ENCODE results near the gene RAB20. TPM values are rescaled to one million over a fixed set of nuclear protein-coding genes. Genes with fewer than 3 reads are reported as not detected.

Gene RAB20
- total and polyA plus RNA-seq, 10 donors = 19.1 to 96.4 (median 52.8) TPM

DNA sequence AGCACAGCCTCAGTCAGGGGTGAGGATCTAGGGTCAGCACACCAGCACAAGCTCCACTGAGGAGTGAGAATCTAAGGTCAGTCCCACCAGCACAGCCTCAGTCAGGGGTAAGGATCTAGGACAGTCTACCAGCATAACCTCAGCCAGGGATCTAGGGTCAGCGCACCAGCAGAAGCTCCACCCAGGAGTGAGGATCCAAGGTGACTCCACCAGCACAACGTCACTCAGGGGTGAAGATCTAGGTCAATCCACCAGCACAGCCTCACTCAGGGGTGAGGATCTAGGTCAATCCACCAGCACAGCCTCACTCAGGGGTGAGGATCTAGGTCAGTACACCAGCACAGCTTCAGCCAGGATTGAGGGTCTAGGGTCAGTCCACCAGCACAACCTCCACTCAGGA lies 64.5 kb downstream of the RAB20 start:
- no peak for DNase-seq
- peak overlapping the region in 1 of 8 donors; percentile 14 for H3K27ac ChIP-seq
- H3K9me3 ChIP-seq = peaks cover 0 to 11% (median 0%) of the 10 kb centered on the region in 8 donors
- no peaks in the 10 kb centered on the region for H3K27me3 ChIP-seq (replicated peaks in 1 of 7)
- no peaks in the 10 kb centered on the region for H3K4me1 ChIP-seq
- intact Hi-C loops (cut with DNase I; ENCODE audit: low total_unique reads) = no loop called here
- TF ChIP-seq, protein P1, sequence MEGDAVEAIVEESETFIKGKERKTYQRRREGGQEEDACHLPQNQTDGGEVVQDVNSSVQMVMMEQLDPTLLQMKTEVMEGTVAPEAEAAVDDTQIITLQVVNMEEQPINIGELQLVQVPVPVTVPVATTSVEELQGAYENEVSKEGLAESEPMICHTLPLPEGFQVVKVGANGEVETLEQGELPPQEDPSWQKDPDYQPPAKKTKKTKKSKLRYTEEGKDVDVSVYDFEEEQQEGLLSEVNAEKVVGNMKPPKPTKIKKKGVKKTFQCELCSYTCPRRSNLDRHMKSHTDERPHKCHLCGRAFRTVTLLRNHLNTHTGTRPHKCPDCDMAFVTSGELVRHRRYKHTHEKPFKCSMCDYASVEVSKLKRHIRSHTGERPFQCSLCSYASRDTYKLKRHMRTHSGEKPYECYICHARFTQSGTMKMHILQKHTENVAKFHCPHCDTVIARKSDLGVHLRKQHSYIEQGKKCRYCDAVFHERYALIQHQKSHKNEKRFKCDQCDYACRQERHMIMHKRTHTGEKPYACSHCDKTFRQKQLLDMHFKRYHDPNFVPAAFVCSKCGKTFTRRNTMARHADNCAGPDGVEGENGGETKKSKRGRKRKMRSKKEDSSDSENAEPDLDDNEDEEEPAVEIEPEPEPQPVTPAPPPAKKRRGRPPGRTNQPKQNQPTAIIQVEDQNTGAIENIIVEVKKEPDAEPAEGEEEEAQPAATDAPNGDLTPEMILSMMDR (IDR thresholded peaks at IDR 0.05 in 8 of 11, conservative IDR thresholded peaks at IDR 0.05 in 3 of 11) = no peak
- no peak for TF ChIP-seq POLR2A (IDR thresholded peaks at IDR 0.05)
- no peak for TF ChIP-seq POLR2AphosphoS5 (IDR thresholded peaks at IDR 0.05)
- H3K4me3 ChIP-seq = no peak overlapping the region
- H3K36me3 ChIP-seq = peaks cover 0 to 92% (median 16%) of the 10 kb centered on the region in 6 donors
- WGBS, 5 donors = 57 to 88% (median 82%) methylated on average over 1 to 2 of the region's 2 CpGs

DNA sequence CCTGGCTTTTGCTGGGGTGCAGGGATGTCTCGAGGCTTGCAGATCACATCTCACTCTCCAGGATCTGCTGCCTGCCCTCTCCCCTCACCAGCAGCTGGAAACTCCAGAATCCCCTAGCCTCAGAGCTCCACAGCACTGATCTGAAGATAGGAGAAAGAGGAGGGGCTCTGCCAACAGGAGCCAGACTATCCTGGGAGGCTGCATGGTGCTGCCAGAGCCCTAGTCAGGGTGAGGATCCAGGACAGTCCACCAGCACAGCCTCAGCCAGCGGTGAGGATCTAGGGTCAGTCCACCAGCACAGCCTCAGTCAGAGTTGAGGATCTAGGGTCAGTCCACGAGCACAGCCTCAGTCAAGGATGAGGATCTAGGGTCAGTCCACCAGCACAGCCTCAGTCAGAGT lies 65.2 kb downstream of the RAB20 start:
- WGBS, 5 donors = 88 to 95% (median 89%) methylated on average over 3 of the region's 3 CpGs; no CpG with 5 or more reads in 1 of the 5 donors
- intact Hi-C loops (cut with DNase I; ENCODE audit: low total_unique reads) = no loop called here
- no peaks in the 10 kb centered on the region for H3K4me1 ChIP-seq
- TF ChIP-seq, protein P1 (IDR thresholded peaks at IDR 0.05 in 8 of 11, conservative IDR thresholded peaks at IDR 0.05 in 3 of 11) = no peak
- no peak for TF ChIP-seq POLR2A (IDR thresholded peaks at IDR 0.05)
- TF ChIP-seq POLR2AphosphoS5 (IDR thresholded peaks at IDR 0.05) = no peak
- peaks cover 0 to 92% (median 19%) of the 10 kb centered on the region in 6 donors for H3K36me3 ChIP-seq
- DNase-seq = no peak
- no peak overlapping the region for H3K4me3 ChIP-seq
- H3K9me3 ChIP-seq = peaks cover 0 to 11% (median 0%) of the 10 kb centered on the region in 8 donors
- no peaks in the 10 kb centered on the region for H3K27me3 ChIP-seq (replicated peaks in 1 of 7)
- H3K27ac ChIP-seq = no peak overlapping the region

DNA sequence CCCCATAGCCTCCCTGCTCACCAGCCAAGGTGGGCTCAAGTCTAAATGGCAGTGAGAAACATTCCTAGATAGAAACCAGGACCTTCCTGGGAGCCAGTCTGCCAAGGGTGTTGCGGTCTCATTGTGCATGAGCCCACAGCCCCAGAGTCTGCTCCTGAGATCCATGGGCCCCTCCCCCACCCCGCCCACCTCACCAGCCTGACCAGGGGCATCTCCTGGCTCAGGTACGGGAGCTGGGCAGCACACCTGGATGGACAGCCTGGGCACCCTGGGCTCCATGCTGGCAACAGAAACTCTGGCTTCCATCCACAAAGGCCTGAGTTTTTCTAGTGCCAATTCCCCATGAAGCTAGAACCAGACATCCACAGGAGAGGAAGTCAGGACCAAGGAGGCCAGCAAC lies 65.6 kb downstream of the RAB20 start:
- DNase-seq = no peak
- Histone ChIP-seq H3K4me3 (no peak overlapping the region), H3K4me1 (no peaks in the 10 kb centered on the region), H3K9me3 (peaks cover 0 to 10% (median 0%) of the 10 kb centered on the region in 8 donors), H3K27ac (no peak overlapping the region), H3K27me3 (replicated peaks in 1 of 7) (no peaks in the 10 kb centered on the region), H3K36me3 (peaks cover 0 to 92% (median 19%) of the 10 kb centered on the region in 6 donors)
- TF ChIP-seq, protein P1 (IDR thresholded peaks at IDR 0.05 in 8 of 11, conservative IDR thresholded peaks at IDR 0.05 in 3 of 11) = no peak
- no peak for TF ChIP-seq POLR2AphosphoS5 (IDR thresholded peaks at IDR 0.05)
- no peak for TF ChIP-seq POLR2A (IDR thresholded peaks at IDR 0.05)
- intact Hi-C loops (cut with DNase I; ENCODE audit: low total_unique reads) = no loop called here
- 89 to 100% (median 90%) methylated on average over 2 to 3 of the region's 3 CpGs for WGBS, 5 donors

DNA sequence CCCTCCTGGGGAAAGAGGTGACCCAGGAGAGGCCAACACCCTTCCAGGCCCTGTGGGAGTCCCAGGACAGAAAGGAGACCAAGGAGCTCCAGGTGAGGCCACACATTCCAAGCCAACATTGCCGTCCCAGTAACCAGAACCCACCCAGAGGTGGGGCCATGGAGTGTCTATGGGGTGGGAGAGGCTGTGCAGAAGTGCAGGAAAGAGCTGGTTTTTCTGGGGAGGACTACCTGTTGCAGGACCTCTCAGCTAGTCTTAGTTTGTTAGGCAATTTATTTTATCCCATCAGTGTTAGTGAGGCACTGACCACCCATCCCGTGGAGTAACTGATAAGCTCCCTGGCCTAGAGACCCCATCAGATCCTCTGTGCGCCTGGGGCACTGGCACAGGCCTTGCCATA lies 66.1 kb downstream of the RAB20 start:
- no peak for DNase-seq
- Histone ChIP-seq H3K4me1 (no peaks in the 10 kb centered on the region), H3K4me3 (no peak overlapping the region), H3K9me3 (peaks cover 0 to 5% (median 0%) of the 10 kb centered on the region in 8 donors), H3K27ac (no peak overlapping the region), H3K27me3 (replicated peaks in 1 of 7) (no peaks in the 10 kb centered on the region), H3K36me3 (peaks cover 0 to 92% (median 21%) of the 10 kb centered on the region in 6 donors)
- intact Hi-C loops (cut with DNase I; ENCODE audit: low total_unique reads) = no loop called here
- 69 to 91% (median 87%) methylated on average over 3 of the region's 3 CpGs for WGBS, 5 donors
- TF ChIP-seq POLR2AphosphoS5 (IDR thresholded peaks at IDR 0.05) (no peak), POLR2A (IDR thresholded peaks at IDR 0.05) (no peak)
- TF ChIP-seq, protein P1 (IDR thresholded peaks at IDR 0.05 in 8 of 11, conservative IDR thresholded peaks at IDR 0.05 in 3 of 11) = no peak

Measured in spleen (tissue), 11 donors.